GM18511 (cell line): ENCODE results near the gene LDLRAD4.

Experiments
- ATAC-seq: cut with Tn5 transposase; IDR thresholded peaks from one replicate; pipeline ENCODE4 v1.9.1; 2021; ENCODE audit warnings: mild to moderate bottlenecking, moderate library complexity; ENCODE audit not compliant: unreplicated experiment

The LDLRAD4 gene

GRCh38 chr18:13577781-13578180, 359.2 kb downstream of the LDLRAD4 start:
- ATAC-seq, result peak; percentile 14

- ATAC-seq, result no peak
These were observed 359.8 kb downstream of the LDLRAD4 start for GRCh38 chr18:13578400-13578799.

GRCh38 chr18:13579874-13580273, 361.3 kb downstream of the LDLRAD4 start:
- ATAC-seq, result no peak

- no peak for ATAC-seq
These were observed 361.8 kb downstream of the LDLRAD4 start for GRCh38 chr18:13580351-13580750.

- ATAC-seq, result no peak
These were observed 362.4 kb downstream of the LDLRAD4 start for GRCh38 chr18:13580991-13581390.

- no peak for ATAC-seq
These were observed 363.1 kb downstream of the LDLRAD4 start for GRCh38 chr18:13581496-13582177.

- no peak for ATAC-seq
These were observed 363.7 kb downstream of the LDLRAD4 start for GRCh38 chr18:13582178-13582670.

- ATAC-seq, result no peak
These were observed 365.3 kb downstream of the LDLRAD4 start for GRCh38 chr18:13583576-13584550.

- no peak for ATAC-seq
These were observed 366.3 kb downstream of the LDLRAD4 start for GRCh38 chr18:13584825-13585224.

GRCh38 chr18:13585379-13586153, 367.0 kb downstream of the LDLRAD4 start:
- ATAC-seq, result peak; percentile 62

GRCh38 chr18:13587001-13587400, 368.4 kb downstream of the LDLRAD4 start:
- ATAC-seq, result no peak

GRCh38 chr18:13587477-13587876, 368.9 kb downstream of the LDLRAD4 start:
- no peak for ATAC-seq

GRCh38 chr18:13587937-13588336, 369.4 kb downstream of the LDLRAD4 start:
- ATAC-seq, result no peak

GRCh38 chr18:13589316-13589715, 370.8 kb downstream of the LDLRAD4 start:
- no peak for ATAC-seq

- ATAC-seq, result no peak
These were observed 371.4 kb downstream of the LDLRAD4 start for GRCh38 chr18:13589943-13590342.

- no peak for ATAC-seq
These were observed 373.7 kb downstream of the LDLRAD4 start for GRCh38 chr18:13592246-13592645.

- ATAC-seq, result no peak
These were observed 376.0 kb downstream of the LDLRAD4 start for GRCh38 chr18:13594551-13594950.

GRCh38 chr18:13597068-13597467, 378.5 kb downstream of the LDLRAD4 start:
- no peak for ATAC-seq

GRCh38 chr18:13598591-13598990, 380.0 kb downstream of the LDLRAD4 start:
- ATAC-seq, result no peak

- ATAC-seq, result no peak
These were observed 380.5 kb downstream of the LDLRAD4 start for GRCh38 chr18:13599031-13599430.
